Measurements from ENCODE around the gene CST8. TPM values are rescaled to one million over a fixed set of nuclear protein-coding genes. Genes with fewer than 3 reads are reported as not detected.

Gene CST8
- total RNA-seq, 1 donor from 2014 or later: not detected

DNA sequence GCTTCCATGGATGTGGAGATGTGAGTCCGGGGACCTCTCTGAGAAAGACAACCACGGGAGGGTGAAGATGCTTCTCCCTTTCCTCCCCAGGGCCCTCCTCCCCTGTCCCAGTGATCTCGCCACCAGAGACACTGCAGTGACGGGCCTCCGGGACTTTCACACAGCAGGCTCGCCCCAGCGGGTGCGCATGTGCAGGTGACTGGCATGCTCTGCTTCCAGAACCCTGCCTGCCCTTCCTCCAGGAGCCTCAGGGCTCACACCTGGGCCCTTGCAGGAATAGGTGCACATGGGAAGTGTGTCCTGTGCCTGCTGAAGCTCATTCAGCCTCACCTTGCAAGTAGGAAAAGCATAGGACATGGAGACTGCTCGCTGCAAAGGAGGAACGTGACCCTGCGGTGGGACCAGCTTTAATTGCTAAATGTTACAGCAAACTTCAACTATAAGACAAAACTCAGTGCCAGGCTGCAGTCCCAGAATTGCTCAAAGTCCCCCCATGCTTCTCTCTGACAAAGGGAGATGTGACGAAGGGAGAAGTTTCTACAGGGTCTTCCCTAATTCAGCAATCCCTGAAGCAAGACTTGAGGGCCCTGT, 19.2 kb downstream of the CST8 start:
- TF ChIP-seq, protein P1, sequence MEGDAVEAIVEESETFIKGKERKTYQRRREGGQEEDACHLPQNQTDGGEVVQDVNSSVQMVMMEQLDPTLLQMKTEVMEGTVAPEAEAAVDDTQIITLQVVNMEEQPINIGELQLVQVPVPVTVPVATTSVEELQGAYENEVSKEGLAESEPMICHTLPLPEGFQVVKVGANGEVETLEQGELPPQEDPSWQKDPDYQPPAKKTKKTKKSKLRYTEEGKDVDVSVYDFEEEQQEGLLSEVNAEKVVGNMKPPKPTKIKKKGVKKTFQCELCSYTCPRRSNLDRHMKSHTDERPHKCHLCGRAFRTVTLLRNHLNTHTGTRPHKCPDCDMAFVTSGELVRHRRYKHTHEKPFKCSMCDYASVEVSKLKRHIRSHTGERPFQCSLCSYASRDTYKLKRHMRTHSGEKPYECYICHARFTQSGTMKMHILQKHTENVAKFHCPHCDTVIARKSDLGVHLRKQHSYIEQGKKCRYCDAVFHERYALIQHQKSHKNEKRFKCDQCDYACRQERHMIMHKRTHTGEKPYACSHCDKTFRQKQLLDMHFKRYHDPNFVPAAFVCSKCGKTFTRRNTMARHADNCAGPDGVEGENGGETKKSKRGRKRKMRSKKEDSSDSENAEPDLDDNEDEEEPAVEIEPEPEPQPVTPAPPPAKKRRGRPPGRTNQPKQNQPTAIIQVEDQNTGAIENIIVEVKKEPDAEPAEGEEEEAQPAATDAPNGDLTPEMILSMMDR (IDR thresholded peaks at IDR 0.05; ENCODE audit: borderline replicate concordance): no peak
- H3K27me3 ChIP-seq (ENCODE audit: low read depth): peaks cover 48% of the 10 kb centered on the region
- intact Hi-C loops (cut with micrococcal nuclease): no loop called here
- no peak overlapping the region for H3K4me3 ChIP-seq
- no peaks in the 10 kb centered on the region for H3K4me1 ChIP-seq
- no peak overlapping the region for H3K27ac ChIP-seq (replicated peaks)
- DNase-seq: no peak
- H3K9me3 ChIP-seq (replicated peaks): no peaks in the 10 kb centered on the region
- no peaks in the 10 kb centered on the region for H3K36me3 ChIP-seq

DNA sequence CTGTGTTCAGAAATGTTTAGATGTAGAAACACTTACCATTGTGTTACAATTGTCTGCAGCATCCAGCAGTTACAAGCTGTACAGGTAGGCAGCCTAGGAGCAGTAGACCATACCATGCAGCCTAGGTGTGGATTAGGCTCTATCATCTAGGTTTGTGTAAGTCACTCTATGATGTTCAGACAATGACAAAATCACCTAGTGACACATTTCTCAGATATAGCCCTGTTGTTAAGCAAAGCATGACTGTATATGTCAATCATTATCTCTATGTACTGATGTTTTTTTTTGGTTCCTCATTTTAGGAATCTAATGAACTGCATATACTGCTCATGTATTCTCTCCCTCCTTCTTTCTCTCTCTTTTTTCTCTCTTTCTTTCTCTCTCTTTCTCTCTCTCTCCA, 22.2 kb downstream of the CST8 start:
- TF ChIP-seq, protein P1 (IDR thresholded peaks at IDR 0.05; ENCODE audit: borderline replicate concordance): no peak
- Histone ChIP-seq H3K36me3 (no peaks in the 10 kb centered on the region), H3K9me3 (replicated peaks) (no peaks in the 10 kb centered on the region), H3K27me3 (ENCODE audit: low read depth) (peaks cover 17% of the 10 kb centered on the region), H3K27ac (replicated peaks) (no peak overlapping the region), H3K4me3 (no peak overlapping the region), H3K4me1 (no peaks in the 10 kb centered on the region)
- no peak for DNase-seq
- intact Hi-C loops (cut with micrococcal nuclease): no loop called here

- no peak for DNase-seq
- no peaks in the 10 kb centered on the region for H3K36me3 ChIP-seq
- intact Hi-C loops (cut with micrococcal nuclease): no loop called here
- TF ChIP-seq, protein P1 (IDR thresholded peaks at IDR 0.05; ENCODE audit: borderline replicate concordance): no peak
- H3K4me3 ChIP-seq: no peak overlapping the region
- H3K27me3 ChIP-seq (ENCODE audit: low read depth): peaks cover 10% of the 10 kb centered on the region
- no peaks in the 10 kb centered on the region for H3K9me3 ChIP-seq (replicated peaks)
- no peaks in the 10 kb centered on the region for H3K4me1 ChIP-seq
- H3K27ac ChIP-seq (replicated peaks): no peak overlapping the region
These were observed 23.9 kb downstream of the CST8 start for GRCh38 chr20:23514848-23515247.

GRCh38 chr20:23515250-23515939, 24.5 kb downstream of the CST8 start:
- no peaks in the 10 kb centered on the region for H3K36me3 ChIP-seq
- H3K4me1 ChIP-seq: no peaks in the 10 kb centered on the region
- no peak for DNase-seq
- no peak overlapping the region for H3K27ac ChIP-seq (replicated peaks)
- intact Hi-C loops (cut with micrococcal nuclease): no loop called here
- no peak overlapping the region for H3K4me3 ChIP-seq
- no peaks in the 10 kb centered on the region for H3K9me3 ChIP-seq (replicated peaks)
- TF ChIP-seq, protein P1 (IDR thresholded peaks at IDR 0.05; ENCODE audit: borderline replicate concordance): no peak
- peaks cover 6% of the 10 kb centered on the region for H3K27me3 ChIP-seq (ENCODE audit: low read depth)

DNA sequence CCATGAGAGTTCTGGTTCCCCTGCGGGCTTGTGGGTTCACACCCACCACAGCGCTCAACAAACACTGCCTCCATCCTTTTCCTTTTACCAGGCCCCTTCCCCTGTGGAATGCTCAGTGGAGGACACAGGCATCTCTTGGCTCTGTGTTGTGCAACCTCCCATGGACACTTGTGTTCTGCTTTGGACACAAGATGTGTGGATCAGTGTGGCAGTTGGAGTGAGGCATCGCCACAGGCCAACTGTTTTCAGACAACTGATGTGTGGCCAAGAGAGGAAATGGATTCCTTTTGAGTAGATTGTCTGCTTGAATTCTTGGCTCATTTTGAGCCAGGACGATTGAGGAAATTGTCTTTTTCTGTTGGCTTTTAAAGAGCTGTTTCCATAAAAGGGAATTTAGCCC, 26.8 kb downstream of the CST8 start:
- Histone ChIP-seq H3K27ac (replicated peaks) (no peak overlapping the region), H3K9me3 (replicated peaks) (no peaks in the 10 kb centered on the region), H3K4me1 (no peaks in the 10 kb centered on the region), H3K36me3 (no peaks in the 10 kb centered on the region), H3K4me3 (no peak overlapping the region), H3K27me3 (ENCODE audit: low read depth) (peaks cover 6% of the 10 kb centered on the region)
- no peak for DNase-seq
- TF ChIP-seq, protein P1 (IDR thresholded peaks at IDR 0.05; ENCODE audit: borderline replicate concordance): no peak
- intact Hi-C loops (cut with micrococcal nuclease): no loop called here
